Ecto neural progenitor cell (in vitro differentiated cells): ENCODE measurements around the gene ACAA2.

Source experiments
- DNase-seq: peaks from one replicate; pipeline ENCODE4 v3.0.0-alpha.2; 2018; ENCODE audit warnings: low spot score

The ACAA2 gene

GRCh38 chr18:49743117-49743567 is 70.2 kb downstream of the ACAA2 start:
- DNase-seq: no peak

GRCh38 chr18:49742316-49743116 is 70.8 kb downstream of the ACAA2 start:
- DNase-seq: no peak

GRCh38 chr18:49739275-49739674 is 74.1 kb downstream of the ACAA2 start:
- no peak for DNase-seq

- no peak for DNase-seq
These were observed 74.6 kb downstream of the ACAA2 start for GRCh38 chr18:49738721-49739120.

- DNase-seq: no peak
These were observed 78.5 kb downstream of the ACAA2 start for GRCh38 chr18:49734836-49735235.

GRCh38 chr18:49733896-49734585 is 79.3 kb downstream of the ACAA2 start:
- no peak for DNase-seq

- no peak for DNase-seq
These were observed 80.0 kb downstream of the ACAA2 start for GRCh38 chr18:49733321-49733720.
